Endothelial cell of umbilical vein (primary cell): Measurements from ENCODE around the gene GPR153. TPM values are rescaled to one million over a fixed set of nuclear protein-coding genes. Genes with fewer than 3 reads are reported as not detected.

Experiments
- BruUV-seq: library from RNA; stranded (reverse); fragments of 400-500 nt; replicated peaks from 2 replicates; lab custom pipeline; 2021; lab: Mats Ljungman, UMichigan
- CTCF ChIA-PET: fragments of 300-600, 350-600 bp; sonication (Branson Sonifier 250); formaldehyde crosslinking; loops from one replicate; lab custom pipeline; 2021; ENCODE audit warnings: antibody characterized with exemption, inconsistent platforms; lab: Charles Lee
- POLR2A ChIA-PET: fragments of 300-600, 350-600 bp; sonication (Branson Sonifier 250); formaldehyde crosslinking; loops from one replicate; lab custom pipeline; 2021; ENCODE audit warnings: antibody characterized with exemption, inconsistent platforms; lab: Charles Lee
- DNase-seq: peaks from one replicate; pipeline ENCODE4 v3.0.0-alpha.2; 2011; ENCODE audit warnings: low read depth, low spot score
- FAIRE-seq: peaks from 2 replicates; lab custom pipeline; 2011; peaks lifted over from hg19 to GRCh38; lab: Jason Lieb, UNC
- H2AFZ ChIP-seq: 2 replicates; pipeline ENCODE4 v1.6.0; 2012; ENCODE audit warnings: low read depth, low read length, control low read depth, inconsistent platforms
- H3K27ac ChIP-seq: 2 replicates; pipeline ENCODE4 v1.5.1; 2011; ENCODE audit warnings: low read depth, mild to moderate bottlenecking, control low read depth, low read length, moderate library complexity; ENCODE audit not compliant: insufficient read depth
- H3K27me3 ChIP-seq, 2 experiments: 2 replicates each; pipeline versions ENCODE4 v1.6.0 to v1.6.1; 2011; ENCODE audit warnings: low read length in 2 of 2, mixed read lengths in 1 of 2; ENCODE audit not compliant: control insufficient read depth in 2 of 2, insufficient read depth in 2 of 2
- H3K36me3 ChIP-seq, 2 experiments: 2 replicates in 1 of 2; 3 replicates in 1 of 2; pipeline ENCODE4 v1.5.1; 2011; ENCODE audit warnings: low read length in 2 of 2, mild to moderate bottlenecking in 1 of 2, moderate library complexity in 1 of 2; ENCODE audit not compliant: control insufficient read depth in 2 of 2, insufficient read depth in 2 of 2; ENCODE audit errors: extremely low read depth in 1 of 2
- H3K4me1 ChIP-seq: 3 replicates; pipeline ENCODE4 v1.5.1; 2011; ENCODE audit warnings: mild to moderate bottlenecking, low read length; ENCODE audit not compliant: control insufficient read depth, insufficient read depth; ENCODE audit errors: extremely low read depth
- H3K4me2 ChIP-seq: 2 replicates; pipeline ENCODE4 v1.6.1; 2011; ENCODE audit warnings: low read length, control low read depth, mixed read lengths; ENCODE audit not compliant: insufficient read depth
- H3K4me3 ChIP-seq, 3 experiments: fragments of 200-600 bp in 1 of 3; sonication (generic), shearing (Covaris generic) in 1 of 3; replicated peaks in 1 of 3; 2 replicates each; pipeline ENCODE4 v1.5.1; 2011 to 2016; ENCODE audit warnings: control low read depth in 3 of 3, low read length in 3 of 3, mild to moderate bottlenecking in 2 of 3, inconsistent platforms in 1 of 3, low read depth in 1 of 3, moderate library complexity in 1 of 3; ENCODE audit not compliant: insufficient read depth in 1 of 3
- H3K79me2 ChIP-seq: 2 replicates; pipeline ENCODE4 v1.6.0; 2012; ENCODE audit warnings: low read length, inconsistent platforms; ENCODE audit not compliant: control insufficient read depth, insufficient read depth
- H3K9ac ChIP-seq: replicated peaks from 2 replicates; pipeline ENCODE3; 2011; ENCODE audit warnings: low read length, control low read depth; ENCODE audit not compliant: insufficient read depth; ENCODE audit errors: extremely low read depth
- H3K9me1 ChIP-seq: replicated peaks from 3 replicates; pipeline ENCODE4 v1.6.0; 2011; ENCODE audit warnings: mild to moderate bottlenecking, low read length; ENCODE audit not compliant: control insufficient read depth, insufficient read depth; ENCODE audit errors: extremely low read depth
- H3K9me3 ChIP-seq: replicated peaks from 2 replicates; pipeline ENCODE4 v1.5.1; 2012; ENCODE audit warnings: low read length, inconsistent platforms; ENCODE audit not compliant: control insufficient read depth, insufficient read depth
- H4K20me1 ChIP-seq: replicated peaks from 2 replicates; pipeline ENCODE3; 2011; ENCODE audit warnings: mild to moderate bottlenecking, low read length; ENCODE audit not compliant: control insufficient read depth, insufficient read depth; ENCODE audit errors: extremely low read depth
- FOS ChIP-seq: IDR thresholded peaks from 2 replicates; pipeline ENCODE4 v1.6.1; 2011; ENCODE audit warnings: mild to moderate bottlenecking, low read length, moderate library complexity, borderline replicate concordance; ENCODE audit not compliant: insufficient read depth
- MYC ChIP-seq: IDR thresholded peaks from one replicate; pipeline ENCODE4 v1.6.1; 2011; ENCODE audit warnings: mild to moderate bottlenecking, low read depth, low read length
- POLR2A ChIP-seq: IDR thresholded peaks from 2 replicates; pipeline ENCODE4 v1.6.1; 2012; ENCODE audit warnings: low read depth, mild to moderate bottlenecking, control low read depth, low read length
- POLR2AphosphoS5 ChIP-seq: IDR thresholded peaks from 2 replicates; pipeline ENCODE4 v1.6.1; 2012; ENCODE audit warnings: low read depth, mild to moderate bottlenecking, control low read depth, low read length, moderate library complexity; ENCODE audit not compliant: insufficient read depth
- dilution Hi-C: fragments of 300-500 bp; cut with MboI; formaldehyde crosslinking; loops from one replicate; pipeline ENCODE4 v1.15.0; 2019; ENCODE audit warnings: low sequenced_read_pairs; ENCODE audit not compliant: extremely low pct_ligation_motif_present
- intact Hi-C: fragments of 100-400 bp; cut with micrococcal nuclease; formaldehyde crosslinking; loops from one replicate; pipeline ENCODE4 v1.10.0; 2022
- polyA plus RNA-seq, 4 experiments: library from polyadenylated mRNA; depleted of rRNA in 3 of 4; stranded (reverse) in 3 of 4; unstranded in 1 of 4; fragments of >200 nt; gene quantifications; 2 replicates each; pipeline versions ENCODE4 v1.2.1 to v1.2.3, GENCODE V29; 2011 to 2012; ENCODE audit warnings: missing spikeins in 1 of 4
- total RNA-seq: library from RNA; stranded (reverse); gene quantifications from 2 replicates; pipeline ENCODE4 v1.2.3, GENCODE V29; 2021
- TF ChIP-seq, protein P1 (sequence below): IDR thresholded peaks from 2 replicates; pipeline ENCODE4 v1.6.1; 2011; ENCODE audit not compliant: insufficient read depth, insufficient read length
- TF ChIP-seq, protein P2 (sequence below), 2 donors: IDR thresholded peaks; 1 replicate in 1 of 2; 2 replicates in 1 of 2; pipeline ENCODE4 v1.5.1; 2011; ENCODE audit warnings: low read length in 2 of 2, mild to moderate bottlenecking in 2 of 2, moderate library complexity in 2 of 2, control low read depth in 1 of 2, inconsistent platforms in 1 of 2, low read depth in 1 of 2; ENCODE audit not compliant: insufficient read depth in 1 of 2; ENCODE audit errors: extremely low read depth in 1 of 2

Gene GPR153
- total and polyA plus RNA-seq, 2 donors (not counting 3 experiments of a cell fraction or from before 2014, with no cell fraction given) = 3.1 to 3.9 TPM

DNA sequence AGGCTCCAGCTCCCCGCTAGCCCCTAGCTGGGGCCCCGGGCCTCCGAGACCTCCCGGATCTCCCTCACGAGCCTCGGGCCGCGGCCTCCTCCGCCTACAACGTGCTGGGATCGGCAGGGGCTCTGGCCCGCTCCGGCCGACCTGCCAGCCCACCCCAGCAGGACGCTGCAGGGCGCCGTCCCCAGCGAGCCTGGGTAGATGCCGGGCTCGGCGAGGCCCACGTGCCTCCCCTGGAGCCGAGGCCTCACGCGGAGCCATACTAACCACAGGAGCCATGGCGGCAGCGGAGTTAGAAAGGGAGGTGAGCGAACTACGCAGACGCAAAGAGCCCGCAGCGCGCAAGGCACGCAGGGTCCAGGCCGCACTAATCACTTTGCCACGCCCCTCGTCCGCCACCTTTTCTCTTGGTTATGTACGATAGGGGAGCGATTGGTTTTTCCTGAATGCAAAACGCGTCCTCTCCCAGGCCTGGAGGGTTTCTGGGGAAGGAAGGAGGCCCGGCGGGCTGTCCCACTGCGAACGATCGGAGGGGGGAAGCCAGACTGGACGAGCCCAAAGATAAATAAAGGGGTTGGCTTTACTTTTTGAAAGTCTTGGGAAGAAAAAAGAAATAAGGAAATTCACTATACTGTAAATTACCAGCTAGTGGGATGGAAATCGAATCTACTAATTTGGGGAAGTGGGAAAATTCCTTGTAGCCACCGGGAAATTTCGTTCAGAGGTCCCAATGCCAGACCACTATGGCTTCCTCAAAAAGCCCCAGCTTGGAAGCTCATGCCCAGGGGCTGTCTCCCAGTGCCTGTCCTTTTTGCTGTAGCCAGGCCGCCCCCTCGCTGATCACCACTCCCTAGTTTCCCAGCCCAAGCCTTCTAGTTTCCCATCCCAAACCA, 61.4 kb downstream of the GPR153 start, which contains the start of gene RPL22:
TSS of gene RPL22 (minus strand) at position 298 of the 890 bp plus-strand sequence. CDS start at position 276, 22 bp downstream.
- POLR2A ChIA-PET = interaction anchor here (0.6 kb wide), 1 partner anchor 574 kb away, joined by 9 read pairs; no protein-coding TSS in a partner anchor
- Histone ChIP-seq H3K27me3 (no peaks in the 10 kb centered on the region), H3K27ac (peak within 1 kb of the TSS; percentile 66), H3K79me2 (peaks cover 41% of the 10 kb centered on the region), H3K9me3 (no peaks in the 10 kb centered on the region), H3K4me2 (peak within 1 kb of the TSS; percentile 94), H3K4me3 (peak within 1 kb of the TSS; percentile 78 to 90 (median 82)), H3K9ac (peak within 1 kb of the TSS; percentile 96), H3K4me1 (peaks cover 17% of the 10 kb centered on the region), H2AFZ (peak within 1 kb of the TSS; percentile 92), H3K36me3 (peaks cover 3 to 6% of the 10 kb centered on the region in 2 experiments), H3K9me1 (no peaks in the 10 kb centered on the region), H4K20me1 (no peaks in the 10 kb centered on the region)
- DNase-seq = peak; percentile 98
- peak; percentile 98 for FAIRE-seq
- dilution Hi-C loops = no loop called here
- no peak for TF ChIP-seq FOS
- TF ChIP-seq, protein P1, sequence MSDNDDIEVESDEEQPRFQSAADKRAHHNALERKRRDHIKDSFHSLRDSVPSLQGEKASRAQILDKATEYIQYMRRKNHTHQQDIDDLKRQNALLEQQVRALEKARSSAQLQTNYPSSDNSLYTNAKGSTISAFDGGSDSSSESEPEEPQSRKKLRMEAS = peak; percentile 77
- TF ChIP-seq POLR2AphosphoS5 = peak; percentile 84
- peak; percentile 56 for TF ChIP-seq MYC
- peak; percentile 85 for TF ChIP-seq POLR2A
- TF ChIP-seq, protein P2, sequence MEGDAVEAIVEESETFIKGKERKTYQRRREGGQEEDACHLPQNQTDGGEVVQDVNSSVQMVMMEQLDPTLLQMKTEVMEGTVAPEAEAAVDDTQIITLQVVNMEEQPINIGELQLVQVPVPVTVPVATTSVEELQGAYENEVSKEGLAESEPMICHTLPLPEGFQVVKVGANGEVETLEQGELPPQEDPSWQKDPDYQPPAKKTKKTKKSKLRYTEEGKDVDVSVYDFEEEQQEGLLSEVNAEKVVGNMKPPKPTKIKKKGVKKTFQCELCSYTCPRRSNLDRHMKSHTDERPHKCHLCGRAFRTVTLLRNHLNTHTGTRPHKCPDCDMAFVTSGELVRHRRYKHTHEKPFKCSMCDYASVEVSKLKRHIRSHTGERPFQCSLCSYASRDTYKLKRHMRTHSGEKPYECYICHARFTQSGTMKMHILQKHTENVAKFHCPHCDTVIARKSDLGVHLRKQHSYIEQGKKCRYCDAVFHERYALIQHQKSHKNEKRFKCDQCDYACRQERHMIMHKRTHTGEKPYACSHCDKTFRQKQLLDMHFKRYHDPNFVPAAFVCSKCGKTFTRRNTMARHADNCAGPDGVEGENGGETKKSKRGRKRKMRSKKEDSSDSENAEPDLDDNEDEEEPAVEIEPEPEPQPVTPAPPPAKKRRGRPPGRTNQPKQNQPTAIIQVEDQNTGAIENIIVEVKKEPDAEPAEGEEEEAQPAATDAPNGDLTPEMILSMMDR (IDR thresholded peaks at IDR 0.05; ENCODE audit: extremely low read depth in 1 of 2, insufficient read depth in 1 of 2, low read depth in 1 of 2, low read length in 2 of 2) = no peak
- CTCF ChIA-PET = interaction anchor here (1.2 to 2.0 kb wide), 6 partner anchors 8 to 91 kb away, joined by 3 to 7 read pairs (median 6); partner anchors contain the start of gene ICMT
- intact Hi-C loops = loop anchor here (1.0 to 2.0 kb wide), 4 partner anchors 19 to 207 kb away; partner anchors contain the start of genes CHD5 and NPHP4
- TSS peak; percentile 60 for BruUV-seq
